Islet of Langerhans (tissue), 1 donor: ENCODE data around the gene PLCXD3.
A peak's percentile ranks its signal among the peaks of the same experiment; 100 is the strongest.

Experiments used
- FAIRE-seq: peaks from one replicate; lab custom pipeline; 2011; peaks lifted over from hg19 to GRCh38; lab: Jason Lieb, UNC

PLCXD3 gene

GRCh38 chr5:41413074-41413473 lies 97.3 kb downstream of the PLCXD3 start:
- FAIRE-seq, result peak; percentile 78

- FAIRE-seq, result no peak
These were observed 97.9 kb downstream of the PLCXD3 start for GRCh38 chr5:41412496-41412895.

GRCh38 chr5:41410737-41411136 lies 99.7 kb downstream of the PLCXD3 start:
- no peak for FAIRE-seq

- no peak for FAIRE-seq
These were observed 100.1 kb downstream of the PLCXD3 start for GRCh38 chr5:41410307-41410706.

GRCh38 chr5:41408676-41409443 lies 101.5 kb downstream of the PLCXD3 start:
- FAIRE-seq, result no peak

- peak; percentile 47 for FAIRE-seq
These were observed 103.5 kb downstream of the PLCXD3 start for GRCh38 chr5:41406936-41407335.

GRCh38 chr5:41406424-41406823 lies 104.0 kb downstream of the PLCXD3 start:
- no peak for FAIRE-seq

- FAIRE-seq, result no peak
These were observed 105.6 kb downstream of the PLCXD3 start for GRCh38 chr5:41404757-41405156.

GRCh38 chr5:41403846-41404245 lies 106.6 kb downstream of the PLCXD3 start:
- no peak for FAIRE-seq

GRCh38 chr5:41402845-41403244 lies 107.6 kb downstream of the PLCXD3 start:
- peak; percentile 97 for FAIRE-seq

- FAIRE-seq, result no peak
These were observed 110.6 kb downstream of the PLCXD3 start for GRCh38 chr5:41399839-41400238.

GRCh38 chr5:41392016-41392415 lies 118.4 kb downstream of the PLCXD3 start:
- no peak for FAIRE-seq

- no peak for FAIRE-seq
These were observed 135.8 kb downstream of the PLCXD3 start for GRCh38 chr5:41374631-41375030.

GRCh38 chr5:41373230-41373629 lies 137.2 kb downstream of the PLCXD3 start:
- no peak for FAIRE-seq

GRCh38 chr5:41371738-41372137 lies 138.7 kb downstream of the PLCXD3 start:
- FAIRE-seq, result peak; percentile 95

GRCh38 chr5:41370482-41370881 lies 139.9 kb downstream of the PLCXD3 start:
- no peak for FAIRE-seq

- peak; percentile 49 for FAIRE-seq
These were observed 140.6 kb downstream of the PLCXD3 start for GRCh38 chr5:41369799-41370198.

- no peak for FAIRE-seq
These were observed 142.2 kb downstream of the PLCXD3 start for GRCh38 chr5:41368158-41368557.

- no peak for FAIRE-seq
These were observed 145.0 kb downstream of the PLCXD3 start for GRCh38 chr5:41365369-41365768.

GRCh38 chr5:41364346-41364745 lies 146.1 kb downstream of the PLCXD3 start:
- no peak for FAIRE-seq

- peak; percentile 90 for FAIRE-seq
These were observed 146.9 kb downstream of the PLCXD3 start for GRCh38 chr5:41363343-41363986.

- peak; percentile 97 for FAIRE-seq
These were observed 153.6 kb downstream of the PLCXD3 start for GRCh38 chr5:41356786-41357185.

- no peak for FAIRE-seq
These were observed 160.6 kb downstream of the PLCXD3 start for GRCh38 chr5:41349846-41350245.

GRCh38 chr5:41347569-41347968 lies 162.8 kb downstream of the PLCXD3 start:
- no peak for FAIRE-seq
